K562 (cell line): Measurements from ENCODE around the gene TNNT1. TPM values are rescaled to one million over a fixed set of nuclear protein-coding genes. Genes with fewer than 3 reads are reported as not detected.

Experiments
- BACH1 ChIP-seq: fragments of 200-800 bp; sonication (Bioruptor generic); IDR thresholded peaks from 2 replicates; pipeline ENCODE4 v1.6.1; 2016; ENCODE audit warnings: missing genetic modification characterization, missing compliant biosample characterization
- CBFB ChIP-seq: sonication (generic); formaldehyde crosslinking; IDR thresholded peaks from 2 replicates; pipeline ENCODE4 v1.4.0; 2020; ENCODE audit warnings: mild to moderate bottlenecking, missing genetic modification reagents
- DNMT1 ChIP-seq: fragments of 450-650 bp; IDR thresholded peaks from 2 replicates; pipeline ENCODE4 v1.6.1; 2016; ENCODE audit warnings: antibody characterized with exemption, mild to moderate bottlenecking
- EHMT2 ChIP-seq: fragments of 450-650 bp; IDR thresholded peaks from 2 replicates; pipeline ENCODE4 v1.6.1; 2018; ENCODE audit warnings: antibody characterized with exemption
- FOXJ2 ChIP-seq: fragments of 200-800 bp; sonication (Bioruptor generic); IDR thresholded peaks from 2 replicates; pipeline ENCODE4 v1.6.1; 2016; ENCODE audit warnings: missing genetic modification characterization, missing compliant biosample characterization
- HDAC1 ChIP-seq, 2 experiments: fragments of 450-650 bp; IDR thresholded peaks; 2 replicates each; pipeline ENCODE4 v1.6.1; 2016 to 2017; ENCODE audit warnings: inconsistent platforms in 1 of 2, mild to moderate bottlenecking in 1 of 2, moderate library complexity in 1 of 2
- MIER1 ChIP-seq: fragments of 450-650 bp; IDR thresholded peaks from 2 replicates; pipeline ENCODE4 v1.6.1; 2016; ENCODE audit warnings: antibody characterized with exemption, mild to moderate bottlenecking, low read depth
- NR2C1 ChIP-seq, 2 experiments: fragments of 450-650 bp; IDR thresholded peaks; 2 replicates each; pipeline ENCODE4 v1.6.1; 2017; ENCODE audit warnings: mild to moderate bottlenecking in 2 of 2, antibody characterized with exemption in 1 of 2, inconsistent platforms in 1 of 2, missing compliant biosample characterization in 1 of 2, missing genetic modification characterization in 1 of 2
- SAP30 ChIP-seq: fragments of 200-600 bp; sonication (generic); IDR thresholded peaks from 2 replicates; pipeline ENCODE4 v1.6.1; 2012; ENCODE audit warnings: borderline replicate concordance, low read depth, mild to moderate bottlenecking, moderate library complexity, low read length, control low read depth, inconsistent platforms; ENCODE audit not compliant: insufficient read depth, poor library complexity, severe bottlenecking
- ZBTB8A ChIP-seq: fragments of 450-650 bp; IDR thresholded peaks from 2 replicates; pipeline ENCODE4 v1.6.1; 2018; ENCODE audit warnings: mild to moderate bottlenecking, moderate library complexity; ENCODE audit not compliant: partially characterized antibody
- ZC3H11A ChIP-seq: IDR thresholded peaks from 2 replicates; pipeline ENCODE4 v1.6.1; 2012; ENCODE audit warnings: low read depth, low read length, improper control_type of control experiment
- ZNF174 ChIP-seq: fragments of 250-450 bp; sonication (Bioruptor Pico); IDR thresholded peaks from 2 replicates; pipeline ENCODE4 v1.4.0; 2020; ENCODE audit warnings: mild to moderate bottlenecking
- ZNF197 ChIP-seq: fragments of 200-800 bp; sonication (Bioruptor generic); IDR thresholded peaks from 2 replicates; pipeline ENCODE4 v1.6.1; 2016; ENCODE audit warnings: low read depth, missing genetic modification characterization, missing compliant biosample characterization
- ZNF583 ChIP-seq: fragments of 250-450 bp; sonication (Bioruptor Pico); IDR thresholded peaks from 2 replicates; pipeline ENCODE4 v1.4.0; 2020
- ZNF75A ChIP-seq: fragments of 450-650 bp; formaldehyde crosslinking; IDR thresholded peaks from 2 replicates; pipeline ENCODE4 v1.4.0; 2020; ENCODE audit warnings: mild to moderate bottlenecking
- polyA plus RNA-seq, 8 experiments: library from polyadenylated mRNA; depleted of rRNA in 4 of 8; stranded (reverse) in 5 of 8; unstranded in 3 of 8; fragments of >200 nt; fragmentation: Nextera tagmentation in 2 of 8; fragmentation: Illumina TruSeq in 1 of 8; extraction: Ambion mirVana in 2 of 8; extraction: Trizol in 1 of 8; gene quantifications; 2 replicates each; pipeline versions ENCODE4 v1.2.1 to v1.2.3, GENCODE V29; 2011 to 2014; ENCODE audit warnings: inconsistent platforms in 1 of 8, missing spikeins in 1 of 8
- total RNA-seq, 7 experiments: library from RNA; depleted of rRNA in 6 of 7; stranded (reverse); fragments of >200 nt in 6 of 7; fragmentation: Illumina TruSeq in 2 of 7; extraction: Trizol in 2 of 7; gene quantifications; 2 replicates each; pipeline versions ENCODE4 v1.2.1 to v1.2.3, GENCODE V29; 2011 to 2021; ENCODE audit warnings: low replicate concordance in 1 of 7
- TF ChIP-seq, protein P1 (sequence below): fragments of 250-450 bp; sonication (Bioruptor Pico); IDR thresholded peaks from 2 replicates; pipeline ENCODE4 v1.8.0; 2022; ENCODE audit warnings: inconsistent platforms, mild to moderate bottlenecking, moderate library complexity, borderline replicate concordance
- TF ChIP-seq, protein P2 (sequence below): sonication (generic); formaldehyde crosslinking; IDR thresholded peaks from 2 replicates; pipeline ENCODE4 v1.8.1; 2023; ENCODE audit warnings: mild to moderate bottlenecking, missing genetic modification reagents
- TF ChIP-seq, protein P3 (sequence below), 3 experiments: IDR thresholded peaks in 2 of 3; conservative IDR thresholded peaks in 1 of 3; 2 replicates each; pipeline ENCODE4 v1.5.1; 2011 to 2012; ENCODE audit warnings: low read length in 3 of 3, mild to moderate bottlenecking in 3 of 3, control low read depth in 2 of 3, improper control_type of control experiment in 1 of 3, inconsistent platforms in 1 of 3, low read depth in 1 of 3, mixed read lengths in 1 of 3, moderate library complexity in 1 of 3; ENCODE audit not compliant: insufficient read depth in 2 of 3

Gene TNNT1
- total and polyA plus RNA-seq, 9 of the 15 experiments (the other 6 are each of a cell fraction or from before 2014, with no cell fraction given), result 31.8 to 390 (median 227) TPM

DNA sequence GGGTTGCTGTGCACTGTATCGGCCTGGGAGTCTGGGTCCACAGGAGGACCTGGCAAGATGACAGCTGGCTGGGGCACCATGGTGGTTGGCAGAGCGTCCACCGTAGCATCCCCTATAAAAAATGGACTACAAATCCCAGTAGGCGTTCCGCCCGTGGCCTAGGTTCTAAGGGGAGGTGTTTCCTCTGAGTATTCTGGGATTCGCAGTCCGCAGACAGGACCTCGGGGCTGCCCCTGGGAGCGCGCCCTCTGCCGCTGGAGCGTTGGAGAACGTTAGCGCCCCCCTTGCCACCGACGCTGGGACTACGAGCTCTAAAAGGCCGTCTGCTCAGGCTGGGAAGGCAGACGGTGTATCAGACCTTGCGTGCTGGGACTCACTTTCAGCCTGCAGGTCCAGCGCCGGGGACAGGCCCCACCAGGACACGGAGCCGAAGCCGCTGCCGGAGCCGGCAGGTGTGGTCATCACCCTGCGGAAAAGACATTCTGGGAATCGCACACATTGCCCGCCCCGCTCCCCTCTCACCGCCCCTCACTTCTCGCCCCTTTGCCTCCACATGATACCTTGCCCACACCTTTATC, 17.0 kb upstream of the TNNT1 start (continued):
- TF ChIP-seq, protein P1, sequence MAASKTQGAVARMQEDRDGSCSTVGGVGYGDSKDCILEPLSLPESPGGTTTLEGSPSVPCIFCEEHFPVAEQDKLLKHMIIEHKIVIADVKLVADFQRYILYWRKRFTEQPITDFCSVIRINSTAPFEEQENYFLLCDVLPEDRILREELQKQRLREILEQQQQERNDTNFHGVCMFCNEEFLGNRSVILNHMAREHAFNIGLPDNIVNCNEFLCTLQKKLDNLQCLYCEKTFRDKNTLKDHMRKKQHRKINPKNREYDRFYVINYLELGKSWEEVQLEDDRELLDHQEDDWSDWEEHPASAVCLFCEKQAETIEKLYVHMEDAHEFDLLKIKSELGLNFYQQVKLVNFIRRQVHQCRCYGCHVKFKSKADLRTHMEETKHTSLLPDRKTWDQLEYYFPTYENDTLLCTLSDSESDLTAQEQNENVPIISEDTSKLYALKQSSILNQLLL (CRISPR knock-in tag), result no peak
- TF ChIP-seq BACH1 (tag) (no peak), HDAC1 (IDR thresholded peaks at IDR 0.05) (peak in 1 of 2 experiments; percentile 82; a peak in 2 of 4 replicates), CBFB (peak; percentile 60; the same call in 1 of the 2 replicates), ZNF583 (CRISPR knock-in tag) (no peak), ZC3H11A (no peak), NR2C1 (IDR thresholded peaks at IDR 0.05) (peak; percentile 14; the same call in 1 of the 2 replicates), NR2C1 (tag; IDR thresholded peaks at IDR 0.05) (peak; percentile 75), DNMT1 (no peak; the same call in 1 of the 2 replicates), SAP30 (peak; percentile 91), MIER1 (no peak), ZNF174 (CRISPR knock-in tag) (no peak), EHMT2 (no peak), ZNF75A (CRISPR knock-in tag) (no peak), FOXJ2 (tag) (no peak), ZBTB8A (no peak), ZNF197 (CRISPR knock-in tag) (peak; percentile 45; the same call in 1 of the 2 replicates)
- TF ChIP-seq, protein P2, sequence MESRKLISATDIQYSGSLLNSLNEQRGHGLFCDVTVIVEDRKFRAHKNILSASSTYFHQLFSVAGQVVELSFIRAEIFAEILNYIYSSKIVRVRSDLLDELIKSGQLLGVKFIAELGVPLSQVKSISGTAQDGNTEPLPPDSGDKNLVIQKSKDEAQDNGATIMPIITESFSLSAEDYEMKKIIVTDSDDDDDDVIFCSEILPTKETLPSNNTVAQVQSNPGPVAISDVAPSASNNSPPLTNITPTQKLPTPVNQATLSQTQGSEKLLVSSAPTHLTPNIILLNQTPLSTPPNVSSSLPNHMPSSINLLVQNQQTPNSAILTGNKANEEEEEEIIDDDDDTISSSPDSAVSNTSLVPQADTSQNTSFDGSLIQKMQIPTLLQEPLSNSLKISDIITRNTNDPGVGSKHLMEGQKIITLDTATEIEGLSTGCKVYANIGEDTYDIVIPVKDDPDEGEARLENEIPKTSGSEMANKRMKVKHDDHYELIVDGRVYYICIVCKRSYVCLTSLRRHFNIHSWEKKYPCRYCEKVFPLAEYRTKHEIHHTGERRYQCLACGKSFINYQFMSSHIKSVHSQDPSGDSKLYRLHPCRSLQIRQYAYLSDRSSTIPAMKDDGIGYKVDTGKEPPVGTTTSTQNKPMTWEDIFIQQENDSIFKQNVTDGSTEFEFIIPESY (CRISPR knock-in tag), result no peak
- TF ChIP-seq, protein P3, sequence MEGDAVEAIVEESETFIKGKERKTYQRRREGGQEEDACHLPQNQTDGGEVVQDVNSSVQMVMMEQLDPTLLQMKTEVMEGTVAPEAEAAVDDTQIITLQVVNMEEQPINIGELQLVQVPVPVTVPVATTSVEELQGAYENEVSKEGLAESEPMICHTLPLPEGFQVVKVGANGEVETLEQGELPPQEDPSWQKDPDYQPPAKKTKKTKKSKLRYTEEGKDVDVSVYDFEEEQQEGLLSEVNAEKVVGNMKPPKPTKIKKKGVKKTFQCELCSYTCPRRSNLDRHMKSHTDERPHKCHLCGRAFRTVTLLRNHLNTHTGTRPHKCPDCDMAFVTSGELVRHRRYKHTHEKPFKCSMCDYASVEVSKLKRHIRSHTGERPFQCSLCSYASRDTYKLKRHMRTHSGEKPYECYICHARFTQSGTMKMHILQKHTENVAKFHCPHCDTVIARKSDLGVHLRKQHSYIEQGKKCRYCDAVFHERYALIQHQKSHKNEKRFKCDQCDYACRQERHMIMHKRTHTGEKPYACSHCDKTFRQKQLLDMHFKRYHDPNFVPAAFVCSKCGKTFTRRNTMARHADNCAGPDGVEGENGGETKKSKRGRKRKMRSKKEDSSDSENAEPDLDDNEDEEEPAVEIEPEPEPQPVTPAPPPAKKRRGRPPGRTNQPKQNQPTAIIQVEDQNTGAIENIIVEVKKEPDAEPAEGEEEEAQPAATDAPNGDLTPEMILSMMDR (IDR thresholded peaks at IDR 0.05 in 2 of 3, conservative IDR thresholded peaks at IDR 0.05 in 1 of 3; ENCODE audit: insufficient read depth in 2 of 3, low read depth in 1 of 3, low read length in 3 of 3), result peak; percentile 92 to 99 (median 98)
